Activated naive CD4-positive, alpha-beta T cell (primary cell): ENCODE measurements around the gene UBXN2A.
A peak's percentile ranks its signal among the peaks of the same experiment; 100 is the strongest.

ENCODE experiments used
- DNase-seq, 4 experiments: peaks; one replicate each; lab custom pipeline; 2025; lab: John Stamatoyannopoulos, UW

Gene UBXN2A, protein sequence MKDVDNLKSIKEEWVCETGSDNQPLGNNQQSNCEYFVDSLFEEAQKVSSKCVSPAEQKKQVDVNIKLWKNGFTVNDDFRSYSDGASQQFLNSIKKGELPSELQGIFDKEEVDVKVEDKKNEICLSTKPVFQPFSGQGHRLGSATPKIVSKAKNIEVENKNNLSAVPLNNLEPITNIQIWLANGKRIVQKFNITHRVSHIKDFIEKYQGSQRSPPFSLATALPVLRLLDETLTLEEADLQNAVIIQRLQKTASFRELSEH

DNA sequence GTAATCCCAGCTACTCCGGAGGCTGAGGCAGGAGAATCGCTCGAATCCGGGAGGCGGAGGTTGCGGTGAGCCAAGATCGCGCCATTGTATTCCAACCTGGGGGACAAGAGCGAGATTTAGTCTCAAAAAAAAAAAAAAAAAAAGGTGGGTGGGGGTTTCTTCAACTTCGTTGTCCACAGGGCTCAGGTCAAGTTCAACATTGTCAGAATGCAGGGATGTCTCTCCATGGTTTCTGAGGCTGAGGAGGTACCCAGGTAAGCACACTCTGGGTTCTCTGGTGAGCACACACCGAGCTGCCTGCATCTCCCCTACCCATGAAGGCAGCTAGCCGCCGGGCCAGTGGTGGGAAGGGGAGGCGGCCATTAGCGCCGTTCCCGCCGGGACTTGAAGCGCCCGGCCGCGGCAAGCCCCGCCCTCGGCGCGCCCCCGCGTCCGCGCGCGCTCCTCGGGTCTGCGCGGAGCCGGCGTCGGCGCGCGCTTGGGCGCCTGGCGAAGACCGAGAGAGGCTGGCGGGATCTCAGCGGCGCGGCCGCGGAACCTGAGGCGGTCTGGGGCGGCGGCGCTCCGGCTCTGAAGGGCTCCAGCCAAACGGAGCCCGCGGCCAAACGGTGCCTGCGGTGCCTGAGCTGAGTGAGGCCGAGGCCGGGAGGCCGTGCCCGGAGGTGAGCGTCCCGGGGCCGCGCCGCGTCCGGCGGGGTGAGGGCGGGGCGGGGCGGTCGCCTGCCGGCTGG, at the start of gene UBXN2A:
UBXN2A (plus strand) TSS at position 477 of the 731 bp plus-strand sequence. CDS start 17,852 bp downstream, outside the sequence.
- peak; percentile 34 to 68 (median 40) for DNase-seq

DNA sequence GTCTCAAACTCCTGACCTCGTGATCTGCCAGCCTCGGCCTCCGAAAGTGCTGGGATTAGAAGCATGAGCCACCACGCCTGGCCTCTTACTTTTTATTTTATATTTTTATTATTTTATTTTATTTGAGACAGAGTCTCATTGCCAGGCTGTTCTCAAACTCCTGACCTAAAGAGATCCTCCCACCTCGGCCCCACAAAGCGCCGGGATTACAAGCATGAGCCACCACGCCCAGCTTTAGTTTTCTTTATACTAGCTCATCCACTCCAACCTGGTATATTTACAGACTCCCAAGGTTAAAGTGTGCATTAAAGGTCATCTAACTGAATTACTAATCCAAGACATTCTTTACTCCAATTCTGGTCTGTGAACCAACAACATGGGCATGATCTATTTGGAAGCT, 40.1 kb upstream of the UBXN2A start:
- no peak for DNase-seq

DNA sequence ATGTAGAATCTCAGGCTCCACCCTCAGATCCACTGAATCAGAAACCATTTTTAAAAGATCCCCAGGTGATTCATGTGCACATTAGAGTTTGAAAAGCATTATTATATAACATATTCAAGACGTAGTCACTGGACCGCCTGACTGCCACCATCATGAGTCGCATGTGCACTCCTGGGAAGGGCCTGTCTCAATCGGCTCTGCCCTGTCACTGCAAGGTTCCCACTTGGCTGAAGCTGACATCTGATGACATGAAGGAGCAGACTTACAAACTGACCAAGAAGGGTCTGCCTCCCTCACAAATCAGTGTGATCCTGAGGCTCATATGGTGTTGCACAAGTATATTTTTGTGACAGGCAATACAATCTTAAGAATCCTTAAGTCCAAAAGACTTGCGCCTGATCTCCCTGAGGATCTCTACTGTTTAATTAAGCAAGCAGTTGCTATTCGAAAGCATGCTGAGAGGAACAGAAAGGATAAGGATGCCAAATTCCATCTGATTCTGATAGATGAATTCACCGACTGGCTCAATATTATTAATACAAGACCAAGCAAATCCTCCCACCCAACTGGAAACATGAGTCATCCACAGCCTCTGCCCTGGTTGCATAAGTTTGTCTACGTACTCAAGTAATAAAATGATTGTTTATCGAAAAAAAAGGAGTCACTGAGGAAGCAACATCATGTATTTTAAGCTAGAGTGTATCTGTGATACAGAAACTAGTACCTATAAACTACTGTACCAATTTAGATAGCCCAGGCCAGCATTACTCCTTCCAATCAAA, 39.5 kb upstream of the UBXN2A start:
- no peak for DNase-seq

DNA sequence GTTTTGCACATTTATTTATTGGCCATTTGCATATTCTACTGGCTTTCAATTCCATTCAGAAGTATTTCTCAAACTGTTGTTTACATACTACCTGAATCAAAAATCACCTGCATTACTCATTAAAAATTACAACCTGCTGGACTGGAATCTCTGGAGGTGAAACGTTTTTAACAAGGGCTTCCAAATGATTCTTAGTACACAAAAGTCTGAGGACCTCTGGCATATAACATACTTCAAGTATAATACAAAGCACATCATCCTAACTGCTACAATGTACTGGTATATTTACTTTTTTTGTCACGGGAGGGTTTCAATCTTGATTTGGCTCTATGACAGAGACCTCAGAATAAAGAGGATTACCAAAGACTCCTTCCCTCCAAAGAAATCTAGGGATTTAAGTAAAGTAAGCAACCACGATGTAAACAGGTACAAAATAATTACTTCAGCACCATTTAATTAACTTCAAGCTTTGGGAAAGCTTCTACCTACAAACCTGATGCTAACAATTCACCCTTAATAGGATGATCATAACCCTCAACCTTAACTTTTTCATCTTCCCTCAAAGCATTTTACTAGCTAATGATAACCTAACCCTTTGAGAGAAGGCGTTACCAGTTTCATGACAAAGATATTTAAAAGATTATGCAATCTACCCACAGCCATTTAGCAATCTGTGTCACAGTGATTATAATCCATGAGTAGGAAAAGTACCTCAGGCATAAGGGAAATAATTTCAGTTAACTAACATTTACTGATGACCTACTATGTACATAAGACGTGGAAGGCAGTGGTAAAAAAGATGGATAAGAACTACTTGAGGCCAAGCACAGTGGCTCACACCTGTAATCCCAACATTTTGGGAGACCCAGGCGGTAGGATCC, 38.1 kb upstream of the UBXN2A start:
- no peak for DNase-seq

DNA sequence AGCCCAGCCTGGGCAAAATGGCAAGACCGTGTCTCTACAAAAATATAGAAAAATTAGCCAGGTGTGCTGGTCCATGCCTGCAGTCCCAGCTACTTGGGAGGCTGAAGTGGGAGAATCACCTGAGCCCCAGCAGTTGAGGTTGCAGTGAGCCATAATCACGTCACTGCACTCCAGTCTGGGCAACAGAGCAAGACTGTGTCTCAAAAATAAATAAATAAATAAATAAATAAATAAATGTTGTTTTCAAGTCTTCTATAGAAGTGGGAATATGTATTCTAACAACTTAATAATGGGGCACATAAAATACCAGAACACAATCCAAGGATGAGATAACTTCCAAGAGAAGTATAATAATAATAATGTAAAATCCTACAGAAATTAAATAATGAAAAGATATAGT, 37.2 kb upstream of the UBXN2A start:
- DNase-seq, result no peak

DNA sequence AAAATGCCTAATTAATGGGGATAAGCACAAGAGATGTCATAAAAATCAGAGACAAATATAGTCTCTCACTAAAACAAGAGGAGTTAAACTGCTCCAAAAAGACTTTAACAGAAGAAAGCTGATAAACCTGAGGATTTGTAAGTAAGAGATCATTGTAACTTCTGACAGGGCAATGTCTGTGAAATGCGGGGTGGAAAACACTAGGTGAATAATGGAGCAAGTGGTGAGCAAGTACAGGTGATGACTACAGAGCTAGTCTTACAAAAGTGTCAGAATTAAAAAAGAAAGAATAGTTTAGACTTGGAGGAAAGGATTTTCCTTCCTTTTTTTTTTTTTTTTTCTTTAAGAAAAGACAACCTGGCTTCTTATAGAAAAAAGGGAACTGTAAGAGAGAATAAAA, 36.0 kb upstream of the UBXN2A start:
- DNase-seq, result no peak

DNA sequence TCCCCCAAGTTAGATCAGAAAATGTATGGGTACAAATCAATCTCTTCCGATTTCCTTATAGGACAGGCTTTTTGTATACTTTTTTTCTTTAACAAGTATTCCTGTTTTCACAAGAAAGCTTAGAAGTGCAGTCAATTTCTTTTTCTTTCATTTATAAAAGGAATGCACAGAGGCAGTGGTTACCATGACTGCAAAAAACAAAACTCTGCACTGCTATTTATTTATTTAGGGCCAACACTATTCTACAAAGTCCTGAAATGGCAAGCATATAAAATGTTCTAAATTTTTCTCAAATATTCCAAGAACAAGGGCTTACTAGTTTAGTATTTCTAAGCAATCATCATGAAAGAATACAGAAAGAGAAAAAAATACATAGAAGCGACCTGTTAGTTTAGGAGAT, 35.6 kb upstream of the UBXN2A start:
- DNase-seq, result no peak

DNA sequence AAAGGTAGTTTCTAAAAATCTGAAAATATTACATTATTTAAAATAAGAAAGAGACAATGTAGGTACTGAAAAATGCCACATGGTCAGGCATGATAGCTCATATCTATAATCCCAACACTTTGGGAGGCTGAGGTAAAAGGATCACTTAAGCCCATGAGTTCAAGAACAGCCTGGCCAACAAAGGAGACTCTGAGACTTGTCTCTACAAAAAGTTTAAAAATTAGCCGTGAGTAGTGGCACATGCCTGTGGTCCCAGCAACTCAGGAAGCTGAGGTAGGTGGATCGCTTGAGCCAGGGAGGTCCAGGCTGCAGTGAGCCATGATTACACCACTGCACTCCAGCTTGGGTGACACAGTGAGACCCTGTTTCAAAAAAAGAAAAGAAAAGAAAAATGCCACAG, 35.1 kb upstream of the UBXN2A start:
- DNase-seq, result no peak

DNA sequence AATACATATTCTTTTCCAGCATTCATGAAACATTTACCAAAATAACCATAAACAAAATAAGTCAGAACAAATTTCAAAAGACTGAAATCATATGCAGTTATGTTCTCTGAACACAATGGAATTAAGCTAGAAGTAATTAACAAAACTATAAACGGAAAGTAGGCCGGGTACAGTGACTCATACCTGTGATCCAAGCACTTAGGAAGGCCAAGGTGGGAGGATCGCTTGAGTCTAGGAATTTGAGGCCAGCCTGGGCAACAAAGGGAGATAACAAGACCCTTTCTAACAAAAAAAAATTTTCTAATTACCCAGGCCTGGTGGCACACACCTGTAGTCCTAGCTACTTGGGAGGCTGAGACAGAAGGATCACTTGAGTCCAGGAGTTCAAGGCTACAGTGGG, 28.2 kb upstream of the UBXN2A start:
- no peak for DNase-seq

DNA sequence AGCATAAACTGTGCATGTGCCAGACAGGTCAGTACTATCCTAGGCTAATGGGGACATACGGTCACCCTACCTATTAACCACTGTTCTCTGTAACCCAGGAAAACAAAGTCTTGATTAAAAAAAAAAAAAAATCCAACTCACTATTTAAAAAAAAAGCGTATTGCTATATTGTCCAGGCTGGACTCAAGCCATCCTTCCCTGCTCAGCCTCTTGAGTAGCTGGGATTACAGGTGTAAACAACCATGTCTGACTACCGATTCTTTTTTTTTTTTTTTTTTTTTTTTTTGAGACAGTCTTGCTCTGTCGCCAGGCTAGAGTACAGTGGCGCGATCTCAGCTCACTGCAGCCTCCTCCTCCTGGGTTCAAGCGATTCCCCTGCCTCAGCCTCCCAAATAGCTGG, 24.9 kb upstream of the UBXN2A start:
- DNase-seq, result no peak

DNA sequence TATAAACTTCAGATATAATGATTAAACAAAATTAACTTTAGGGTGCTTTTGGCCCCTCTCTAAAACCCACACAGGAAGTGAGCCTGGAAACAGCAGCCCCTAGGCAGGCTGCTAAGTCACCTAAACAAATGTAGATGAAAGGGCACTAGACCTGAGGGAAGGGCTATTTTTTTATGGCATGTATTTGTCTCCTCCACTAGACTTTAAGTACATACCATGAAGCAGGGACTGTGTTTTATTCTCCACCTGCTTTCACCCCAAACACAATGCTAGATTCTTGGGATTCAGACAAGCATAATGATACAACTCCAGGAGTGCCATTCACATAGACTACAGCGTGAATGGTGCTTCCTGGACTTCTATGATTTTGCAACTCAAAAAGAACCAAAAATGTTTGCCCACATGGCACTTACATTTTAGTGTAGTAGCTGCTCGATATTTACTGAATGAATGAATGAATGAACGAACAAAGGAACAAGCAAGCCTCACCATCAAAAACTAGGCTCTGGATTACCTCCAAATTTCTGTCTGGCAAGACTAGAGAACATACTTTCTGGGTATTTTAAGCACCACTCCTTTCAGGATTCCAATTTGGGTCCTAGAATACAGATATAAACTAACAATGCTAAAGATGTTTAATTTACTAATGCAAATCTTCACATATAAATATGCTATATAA, 23.4 kb upstream of the UBXN2A start:
- DNase-seq, result no peak

DNA sequence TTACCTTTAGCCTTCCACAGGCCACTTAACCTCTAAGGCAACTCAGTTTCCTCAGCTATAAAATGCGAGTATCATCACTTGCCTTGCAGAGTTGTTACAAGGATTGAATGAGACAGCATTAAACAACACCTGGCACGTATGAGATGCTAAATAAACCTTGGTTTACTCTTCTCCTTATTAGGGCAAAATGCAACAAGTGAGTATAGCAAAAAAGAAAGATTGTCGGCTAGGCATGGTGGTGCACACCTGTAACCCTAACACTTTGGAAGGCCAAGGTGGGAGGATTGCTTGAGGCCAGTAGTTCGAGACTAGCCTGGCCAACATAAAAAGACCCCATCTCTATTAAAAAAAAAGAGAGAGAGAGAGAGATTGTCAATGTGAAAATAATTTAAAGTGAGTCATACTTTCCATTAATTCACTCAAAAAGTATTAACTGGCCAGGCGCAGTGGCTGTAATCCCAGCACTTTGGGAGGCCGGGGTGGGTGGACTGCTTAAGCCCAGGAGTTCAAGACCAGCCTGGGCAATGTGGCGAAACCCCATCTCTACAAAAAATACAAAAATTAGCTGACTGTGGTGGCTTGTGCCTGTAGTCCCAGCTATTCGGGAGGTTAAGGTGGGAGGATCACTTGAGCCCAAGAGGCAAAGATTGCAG, 21.3 kb upstream of the UBXN2A start:
- no peak for DNase-seq

DNA sequence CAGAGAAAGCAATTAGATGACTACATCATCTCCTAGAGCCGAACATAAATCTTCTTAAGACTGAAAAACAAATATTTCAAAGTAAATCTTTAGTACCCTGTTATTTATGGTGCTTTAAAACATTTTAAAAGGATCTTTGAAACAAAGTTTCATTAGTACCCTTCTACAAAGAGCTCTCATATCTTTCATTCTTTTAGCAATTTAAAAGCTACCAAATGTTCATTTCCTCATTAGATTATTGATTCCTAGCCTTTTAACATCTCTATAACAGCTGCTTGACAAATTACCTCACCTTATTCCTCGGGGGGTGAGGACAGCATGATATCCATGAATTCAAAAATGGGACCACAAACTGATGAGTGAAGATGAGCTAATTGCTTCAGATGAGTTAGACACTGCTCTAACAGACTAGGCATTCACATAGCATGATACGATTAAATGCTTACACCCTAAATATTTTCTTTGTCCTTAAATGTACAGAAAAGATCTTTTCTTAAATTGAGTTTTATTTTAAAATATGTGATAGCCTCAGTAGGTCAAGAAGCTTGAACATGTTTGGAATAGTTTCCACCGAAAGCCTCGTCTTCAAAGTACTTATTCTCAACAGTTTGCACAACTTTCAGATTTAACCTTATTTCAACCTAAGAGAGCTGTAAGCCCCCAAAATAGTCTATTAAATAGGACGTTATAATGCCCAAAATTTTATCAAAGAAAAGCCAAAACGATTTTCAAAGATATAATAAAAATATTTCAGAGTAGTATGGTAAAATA, 15.5 kb upstream of the UBXN2A start:
- DNase-seq, result no peak

DNA sequence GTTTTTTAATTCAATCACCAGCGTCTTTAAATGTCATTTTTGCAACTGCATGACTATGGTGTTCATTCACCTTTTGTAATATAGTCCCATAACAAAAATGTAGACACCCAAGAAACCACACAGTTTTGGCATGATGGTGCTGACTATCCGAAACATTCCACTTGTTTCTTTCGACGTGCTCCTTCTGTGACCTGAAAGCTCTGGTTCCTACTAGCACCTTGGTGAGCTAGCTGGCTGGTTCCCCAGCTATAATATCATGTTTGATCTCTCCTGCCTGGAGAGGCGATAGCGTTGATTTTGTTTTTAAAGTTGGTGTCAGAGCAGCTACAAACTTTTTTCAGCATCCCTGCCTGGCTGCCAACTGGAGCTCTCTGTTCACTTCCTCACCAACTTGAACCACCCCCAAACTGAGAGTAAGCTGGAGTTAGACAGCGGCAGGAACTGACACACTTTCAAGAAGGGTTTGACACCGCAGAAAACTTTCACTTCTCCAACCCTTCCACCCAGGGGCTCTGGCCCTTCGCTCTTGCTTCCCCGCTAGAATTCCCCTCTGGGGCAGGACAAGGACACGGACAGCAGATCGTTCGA, 14.5 kb upstream of the UBXN2A start:
- DNase-seq, result peak in 3 of 4 experiments; percentile 19 to 39 (median 26)

DNA sequence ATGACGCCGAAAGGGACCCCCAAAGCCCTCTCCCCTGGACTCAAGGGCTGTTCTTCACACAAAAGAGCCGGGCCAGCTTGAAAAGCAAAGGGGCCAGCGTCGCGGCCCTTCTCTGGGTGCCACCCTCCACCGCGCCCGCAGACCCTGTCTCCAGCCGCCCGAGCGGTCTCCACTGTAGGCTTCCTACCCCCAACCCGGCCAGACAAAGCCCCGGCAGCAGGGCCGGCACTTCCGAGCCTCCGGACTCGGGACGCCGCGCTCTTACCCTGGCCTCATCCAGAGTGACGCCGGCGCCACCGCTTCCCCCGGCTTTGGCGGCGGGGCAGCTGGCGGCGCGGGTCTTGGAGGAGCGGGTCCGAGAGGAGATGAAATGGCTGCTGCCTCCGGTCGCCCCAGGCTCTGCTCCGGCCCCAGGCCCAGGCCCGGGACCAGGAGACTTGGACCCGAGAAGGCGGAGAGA, 13.9 kb upstream of the UBXN2A start:
- DNase-seq, result peak in 3 of 4 experiments; percentile 19 to 43 (median 25)

DNA sequence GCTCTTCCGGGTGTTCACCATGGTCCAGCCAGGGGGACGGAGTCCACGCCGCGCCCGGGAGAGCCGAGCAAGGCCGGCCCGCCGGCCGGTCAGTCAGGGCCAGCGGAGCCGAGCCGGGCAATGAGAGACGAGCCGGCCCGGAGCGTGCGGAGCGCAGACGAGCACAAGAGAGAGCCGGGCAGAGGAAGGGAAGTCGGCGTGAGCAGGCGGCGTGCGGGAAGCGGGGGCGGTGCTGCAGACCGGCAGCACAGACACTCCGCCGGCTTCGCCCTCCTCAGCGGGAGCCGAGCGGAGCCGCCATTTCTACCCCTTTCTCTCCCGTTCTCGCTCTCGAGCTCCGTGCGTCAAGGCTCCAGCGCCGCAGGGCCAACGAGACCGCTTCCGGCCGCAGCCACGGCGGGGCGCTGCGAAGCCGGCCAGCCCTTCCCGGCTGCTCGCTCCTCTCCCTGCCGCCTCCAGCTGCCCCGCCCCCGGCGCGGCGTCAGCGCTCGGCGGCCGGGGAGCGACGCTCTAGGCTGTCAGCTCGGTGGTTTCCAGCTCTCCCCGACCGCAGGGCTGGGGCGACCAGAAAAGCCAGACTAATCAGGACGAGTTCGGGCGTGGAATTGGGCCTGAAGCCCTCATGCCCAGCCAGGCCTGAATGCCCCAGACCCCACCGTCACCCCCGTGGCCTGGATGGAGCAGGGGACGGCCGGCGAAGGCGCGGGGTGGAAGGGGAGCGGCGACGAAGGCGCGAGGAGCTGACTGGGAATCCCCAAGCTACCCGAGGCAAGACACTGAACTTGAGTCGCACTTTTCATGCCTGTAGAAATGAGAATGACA, 13.3 kb upstream of the UBXN2A start, which contains the start of gene ATAD2B:
ATAD2B (minus strand) TSS at position 374 of the 822 bp plus-strand sequence; CDS start at position 21, 353 bp downstream.
- DNase-seq, result peak; percentile 72 to 93 (median 83)

DNA sequence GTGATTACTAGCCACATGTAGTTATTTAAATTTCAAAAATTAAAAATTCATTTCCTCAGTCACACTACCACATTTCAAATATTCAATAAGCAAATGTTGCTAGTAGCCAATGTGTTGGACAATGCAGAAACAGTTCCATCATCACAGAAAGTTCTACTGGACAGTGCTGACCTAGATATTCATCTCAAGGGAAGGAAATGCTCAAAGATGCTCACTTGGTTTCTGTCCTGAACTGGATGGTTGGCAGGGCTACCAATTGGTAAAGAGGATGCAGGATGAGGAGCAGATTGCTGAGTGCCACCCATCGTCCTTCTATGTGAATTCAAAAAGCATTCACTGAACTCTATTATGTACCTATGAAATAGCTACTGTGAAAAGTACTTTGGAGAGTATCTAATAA, 6.0 kb upstream of the UBXN2A start:
- DNase-seq, result no peak
